SW 1271 (cell line): Measurements from ENCODE around the gene EMD.
"Not testable (repeated sequence)": the region's sequence is repeated elsewhere in the genome, so short reads cannot be mapped to it uniquely, and the experiment has no call there.

Experiments used
- DNase-seq, 2 experiments: peaks; one replicate each; lab custom pipeline; 2025; lab: John Stamatoyannopoulos, UW

The EMD gene

DNA sequence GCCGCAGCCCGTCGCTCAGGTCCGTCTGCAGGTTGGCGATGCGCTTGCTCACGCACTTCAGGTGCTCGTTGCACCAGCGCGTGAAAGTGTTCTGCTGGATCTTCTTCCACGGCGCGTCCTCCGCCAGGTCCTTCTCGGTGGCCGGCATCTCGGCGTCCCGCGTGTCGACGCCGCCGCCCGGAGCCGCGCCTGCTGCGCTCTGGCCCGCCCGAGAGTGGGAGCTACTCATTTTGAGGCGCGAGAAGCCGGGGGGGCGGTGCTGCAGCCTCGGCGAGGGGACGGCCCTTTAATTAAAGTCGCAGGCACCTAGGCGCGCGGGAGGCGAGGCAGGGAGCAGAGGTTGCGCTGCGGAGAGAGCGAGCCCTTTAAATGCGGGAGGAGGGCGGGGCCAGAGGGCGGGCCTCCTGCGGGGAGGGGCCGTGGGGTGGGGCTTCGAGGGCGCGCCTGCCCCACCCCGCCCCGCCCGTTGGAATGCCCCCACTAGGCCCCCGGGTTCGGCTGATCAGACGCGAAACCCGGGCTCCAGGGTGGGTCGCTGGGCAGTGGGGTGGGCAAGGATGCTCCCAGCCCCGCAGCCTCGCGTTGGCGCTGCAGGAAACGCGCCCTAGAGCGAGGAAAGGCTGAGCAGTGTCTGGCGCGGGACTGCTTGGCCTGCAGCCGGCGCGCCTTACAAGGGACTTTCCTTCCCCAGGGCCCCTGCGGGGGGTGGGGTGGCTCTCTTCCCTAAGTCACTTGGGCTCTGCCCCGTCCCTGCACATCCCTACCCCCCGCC, 7.9 kb upstream of the EMD start:
- peak; percentile 81 to 89 for DNase-seq

- DNase-seq = no peak
Observed at GRCh38 chrX:154371789-154372300, 7.2 kb upstream of the EMD start.

DNA sequence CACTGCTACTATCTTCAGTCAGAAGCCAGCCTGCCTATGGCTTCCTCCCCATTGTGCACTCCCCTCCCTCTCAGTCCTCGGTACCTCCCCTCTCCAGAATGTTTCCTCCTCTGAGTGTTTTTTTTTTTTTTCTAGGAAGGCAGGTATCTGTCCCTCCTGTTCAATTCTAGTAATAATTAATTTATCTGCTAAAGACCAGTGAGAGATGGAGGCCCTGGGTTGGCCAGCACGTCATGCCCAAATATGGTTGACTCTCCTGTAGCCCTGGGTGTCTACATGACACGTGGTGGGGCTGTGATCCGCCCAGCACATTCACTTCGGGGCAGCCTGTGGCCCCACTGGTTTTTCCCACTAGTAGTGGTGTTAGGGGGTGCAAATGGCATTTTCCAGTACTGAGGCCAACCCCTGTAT, 6.5 kb upstream of the EMD start:
- no peak for DNase-seq

DNA sequence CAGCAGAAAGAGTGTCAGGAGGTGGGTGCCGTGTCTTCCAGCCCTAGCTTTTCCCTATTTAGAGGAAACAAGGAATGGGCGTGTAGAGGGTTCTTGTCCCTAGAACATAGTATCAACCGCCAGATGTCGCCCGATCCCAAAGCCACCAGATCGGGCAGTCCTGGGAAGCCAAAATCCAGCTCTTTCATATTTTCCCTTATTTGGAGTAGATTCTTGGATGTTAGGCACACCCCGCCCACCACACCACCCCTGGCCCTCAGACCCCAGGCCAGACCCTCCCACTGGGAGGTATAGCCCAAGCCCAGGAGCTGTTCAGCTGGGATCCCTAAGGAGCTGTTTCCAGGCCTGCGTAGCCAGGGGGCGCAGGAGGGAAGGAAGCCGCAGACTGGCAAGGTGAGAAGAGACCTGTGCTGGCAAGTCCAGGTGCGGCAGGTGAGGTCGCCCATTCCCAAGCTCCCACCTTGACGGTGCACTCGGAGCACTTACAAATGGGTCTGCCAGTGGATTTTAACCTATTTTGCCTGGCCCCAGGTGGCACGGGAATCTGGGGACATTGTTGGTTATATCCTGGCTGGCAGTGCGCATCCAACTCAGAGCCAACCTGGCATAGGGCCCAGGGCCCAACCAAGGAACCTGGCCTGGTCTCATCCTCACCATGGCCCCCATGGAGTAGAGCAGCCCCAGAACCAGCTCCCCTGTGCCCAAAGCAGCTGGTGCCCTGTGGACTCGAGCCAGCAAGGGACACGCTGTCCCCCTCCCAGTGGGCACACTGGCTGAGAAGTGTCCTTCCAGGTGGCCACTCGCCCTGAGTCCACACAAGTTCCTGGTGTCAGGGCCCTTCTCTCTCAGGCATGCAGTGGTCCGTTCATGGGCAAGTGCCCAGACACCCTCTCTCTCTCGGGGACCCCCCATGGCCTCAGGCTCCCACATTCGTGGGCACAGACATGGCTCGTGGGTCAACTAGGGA, 5.5 kb upstream of the EMD start:
- DNase-seq = peak; percentile 62 to 68

- DNase-seq = no peak
Observed at GRCh38 chrX:154374313-154375155, 4.6 kb upstream of the EMD start, which contains the start of gene FLNA. FLNA (minus strand) TSS chrX:154374634; CDS start chrX:154371245, 3,389 bp downstream.

DNA sequence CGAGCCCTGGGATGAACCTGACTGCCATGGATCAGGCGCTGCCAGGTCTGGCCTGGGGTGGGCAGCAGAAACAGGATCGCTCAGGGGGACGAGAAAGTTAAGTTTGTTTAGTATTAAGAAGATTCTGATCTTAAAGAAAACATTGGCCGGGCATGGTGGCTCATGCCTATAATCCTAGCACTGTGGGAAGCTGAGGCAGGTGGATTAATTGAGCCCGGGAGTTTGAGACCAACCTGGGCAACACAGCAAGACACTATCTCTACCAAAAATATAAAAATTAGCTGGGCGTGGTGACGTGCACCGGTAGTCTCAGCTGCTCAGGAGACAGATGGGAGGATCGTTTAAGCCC, 4.0 kb upstream of the EMD start:
- DNase-seq = no peak

GRCh38 chrX:154376774-154377173, 2.3 kb upstream of the EMD start:
- DNase-seq = no peak

- peak in 1 of 2 experiments; percentile 38 for DNase-seq
Observed at GRCh38 chrX:154378059-154378798, 866 bp upstream of the EMD start.

DNA sequence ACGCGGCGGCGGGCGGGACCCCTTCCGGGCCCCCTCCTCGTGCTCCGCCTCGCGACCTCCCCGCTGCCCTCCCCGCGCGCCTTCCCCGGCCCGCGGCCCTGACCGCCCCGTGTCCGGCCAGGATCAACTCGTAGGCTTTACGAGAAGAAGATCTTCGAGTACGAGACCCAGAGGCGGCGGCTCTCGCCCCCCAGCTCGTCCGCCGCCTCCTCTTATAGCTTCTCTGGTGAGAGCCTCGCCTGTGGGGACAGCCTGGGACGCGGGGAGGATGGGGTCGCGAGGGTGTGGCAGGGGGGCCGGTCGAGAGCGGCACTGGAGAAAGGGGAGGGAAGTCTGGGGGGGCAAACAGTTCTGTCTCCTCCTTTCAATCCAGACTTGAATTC, 465 bp downstream of the EMD start:
- DNase-seq = no peak

DNA sequence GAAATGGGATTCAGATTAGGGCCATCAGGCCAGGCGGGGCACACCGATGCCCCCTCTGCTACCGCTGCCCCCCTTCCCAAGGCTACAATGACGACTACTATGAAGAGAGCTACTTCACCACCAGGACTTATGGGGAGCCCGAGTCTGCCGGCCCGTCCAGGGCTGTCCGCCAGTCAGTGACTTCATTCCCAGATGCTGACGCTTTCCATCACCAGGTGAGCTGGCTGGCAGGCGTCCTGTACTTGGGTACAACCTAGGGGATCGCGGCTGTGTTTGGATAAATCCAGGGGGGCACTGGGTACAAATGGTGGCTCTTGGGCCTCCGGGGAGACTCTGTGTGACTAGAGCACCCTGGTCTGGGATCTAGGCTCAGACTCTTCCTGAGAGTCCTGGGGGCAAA, 1.1 kb downstream of the EMD start:
- DNase-seq = no peak

- DNase-seq = no peak
Observed at GRCh38 chrX:154380787-154381186, 1.7 kb downstream of the EMD start.

DNA sequence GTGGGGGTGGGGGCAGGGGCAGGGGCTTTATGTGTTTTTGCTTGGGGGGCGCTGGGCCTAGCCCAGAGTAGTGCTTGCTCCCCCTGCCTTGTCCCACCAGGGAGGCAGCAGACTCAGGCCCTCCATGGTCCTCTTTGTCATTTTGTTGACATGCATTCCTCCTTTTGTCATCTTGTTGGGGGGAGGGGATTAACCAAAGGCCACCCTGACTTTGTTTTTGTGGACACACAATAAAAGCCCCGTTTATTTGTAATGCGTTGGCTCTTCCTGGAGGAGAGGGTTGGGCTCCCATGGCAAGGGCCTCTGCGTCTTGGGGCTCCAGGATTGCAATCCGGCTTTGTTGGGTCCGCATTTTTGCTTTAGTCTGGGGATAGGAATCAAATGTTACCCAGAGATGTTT, 2.2 kb downstream of the EMD start:
- DNase-seq = no peak

DNA sequence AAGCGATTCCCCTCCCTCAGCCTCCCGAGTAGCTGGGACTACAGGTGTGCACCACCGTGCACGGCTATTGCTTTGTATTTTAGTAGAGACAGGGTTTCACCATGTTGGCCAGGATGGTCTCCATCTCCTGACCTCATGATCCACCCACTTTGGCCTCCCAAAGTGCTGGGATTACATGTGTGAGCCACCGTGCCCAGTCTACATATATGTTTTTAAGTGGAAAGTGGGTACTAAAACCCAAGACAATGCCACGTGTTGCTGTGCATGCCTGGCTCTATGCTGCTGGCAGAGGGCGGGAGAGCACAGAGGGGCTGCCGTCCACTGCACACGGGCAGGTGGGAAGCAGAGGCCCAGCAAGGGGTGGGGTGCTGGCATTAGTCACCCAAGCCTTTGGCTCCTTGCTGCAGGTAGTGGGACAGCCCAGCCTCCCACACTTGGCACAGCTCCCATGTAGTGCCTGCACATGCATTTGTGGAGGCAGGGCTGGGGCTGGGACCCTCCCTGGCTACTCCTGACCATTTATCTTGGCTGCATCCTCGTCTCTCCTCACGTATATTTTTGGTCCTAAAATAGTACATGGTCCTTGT, 3.5 kb downstream of the EMD start:
- DNase-seq = no peak

GRCh38 chrX:154383359-154384283, 4.5 kb downstream of the EMD start:
- no peak for DNase-seq

DNA sequence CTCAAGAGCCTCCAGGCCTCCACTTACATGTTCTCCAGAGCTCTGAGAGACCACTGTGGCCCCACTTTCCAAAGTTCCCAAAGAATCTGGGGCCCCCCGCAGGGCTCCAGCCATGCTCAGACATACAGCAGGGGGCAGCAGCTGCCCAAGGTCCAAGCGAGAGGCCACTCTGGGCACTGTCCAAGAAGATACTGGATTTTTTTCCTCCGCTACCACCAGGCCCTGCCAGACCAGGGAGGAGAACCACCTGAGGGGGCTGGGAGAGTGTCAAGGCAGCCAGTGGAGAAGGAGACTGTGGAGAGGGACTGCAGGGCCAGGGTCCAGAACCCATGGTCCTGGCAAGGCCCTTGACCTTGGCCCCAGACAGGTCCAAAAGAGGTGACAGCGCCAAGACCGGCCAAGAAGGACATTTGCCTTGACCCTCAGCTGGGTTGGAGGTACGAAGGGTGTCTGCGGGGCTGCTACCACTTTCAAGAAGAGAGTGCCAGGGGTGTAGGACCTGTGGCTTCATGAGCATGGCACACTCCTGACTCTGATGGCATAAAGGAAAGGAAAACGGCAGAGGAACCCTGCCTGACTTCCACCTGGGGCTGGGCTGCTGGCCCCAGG, 5.3 kb downstream of the EMD start:
- DNase-seq = no peak

DNA sequence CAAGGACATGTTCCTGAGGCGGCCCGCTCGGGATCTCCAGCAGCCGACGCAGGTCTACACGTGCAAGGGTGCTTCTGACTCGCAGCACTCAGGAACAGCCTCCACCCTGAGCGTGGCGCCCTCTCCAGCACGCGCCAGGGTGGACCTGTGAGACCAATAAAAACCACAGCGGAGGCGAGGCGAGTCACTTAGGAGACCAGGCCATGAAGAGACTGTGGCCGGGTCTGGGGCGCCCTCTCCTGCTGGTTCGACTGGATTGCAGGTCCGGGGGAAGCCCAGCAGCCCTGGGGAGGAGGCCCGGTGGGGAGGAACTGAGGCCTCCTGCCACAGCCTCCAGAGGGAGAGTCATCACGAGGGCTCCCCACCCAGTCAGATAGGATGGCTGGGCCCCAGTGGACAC, 9.0 kb downstream of the EMD start:
- not testable (repeated sequence) for DNase-seq

DNA sequence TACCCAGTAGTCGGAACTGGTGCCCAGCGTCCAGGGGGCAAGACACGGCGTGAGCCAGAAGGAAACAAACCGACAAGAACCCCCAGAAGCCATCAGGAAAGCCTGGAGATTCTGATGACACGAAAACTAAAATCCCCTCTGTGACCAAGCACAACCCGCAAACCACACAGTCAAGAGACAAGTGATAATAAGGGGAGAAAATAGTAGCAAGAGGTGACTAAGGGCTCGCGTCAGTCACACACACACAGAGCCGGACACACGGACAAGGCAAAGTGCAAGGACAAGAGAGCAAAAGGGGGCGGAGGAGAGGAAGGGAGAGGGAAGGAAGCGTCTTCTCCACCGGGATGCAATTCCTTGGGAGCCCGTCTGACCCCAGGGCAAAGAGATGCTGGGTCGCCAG, 9.6 kb downstream of the EMD start:
- DNase-seq = not testable (repeated sequence)

DNA sequence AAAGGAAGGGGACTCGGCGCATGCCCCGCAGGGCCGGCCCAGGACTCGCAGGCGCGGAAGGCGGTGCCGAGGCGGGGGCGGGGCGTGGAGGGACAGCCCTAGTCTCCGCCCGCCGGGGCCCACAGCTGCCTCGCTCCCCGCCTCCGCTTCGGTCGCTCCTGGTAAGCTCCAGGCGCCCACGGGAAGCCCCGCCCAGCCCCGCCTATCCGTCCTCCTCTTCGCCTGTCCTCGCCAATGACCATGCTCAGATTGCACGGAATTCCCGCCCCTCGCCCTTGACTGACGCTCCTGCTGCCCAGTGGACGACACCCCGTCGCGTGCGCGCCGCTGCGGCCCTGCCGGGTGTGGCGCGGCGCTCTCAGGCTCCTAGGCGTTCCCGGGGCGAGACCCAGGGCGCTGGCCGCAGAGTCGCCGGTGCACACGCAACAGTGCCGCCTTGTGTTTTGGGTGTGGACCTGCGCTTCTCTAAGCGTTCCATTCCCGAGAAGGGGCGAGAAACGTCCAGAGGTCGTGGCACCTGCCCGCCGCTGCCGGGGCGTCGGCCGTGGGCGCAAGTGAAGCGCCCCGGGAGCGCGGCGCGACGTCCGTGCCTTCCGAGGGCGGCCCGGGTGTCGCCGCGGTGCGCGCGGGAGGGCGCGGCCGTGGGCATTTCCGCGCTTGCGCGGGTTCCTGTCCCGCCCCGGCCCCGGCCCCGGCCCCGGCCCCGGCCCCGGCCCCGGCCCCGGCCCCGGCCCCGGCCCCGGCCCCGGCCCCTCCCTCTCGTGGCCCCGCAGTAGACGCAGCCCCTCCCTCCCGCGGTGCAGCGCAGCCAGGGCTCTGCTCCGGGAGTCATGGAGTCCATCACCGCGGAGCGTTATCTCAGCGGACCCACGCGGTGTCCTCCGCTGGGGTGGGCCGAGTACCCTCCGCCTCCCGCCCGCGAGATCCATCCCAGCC, 11.0 kb downstream of the EMD start:
- not testable (repeated sequence) for DNase-seq
